Measurements from ENCODE around the gene SERPINI1.

Gene SERPINI1

DNA sequence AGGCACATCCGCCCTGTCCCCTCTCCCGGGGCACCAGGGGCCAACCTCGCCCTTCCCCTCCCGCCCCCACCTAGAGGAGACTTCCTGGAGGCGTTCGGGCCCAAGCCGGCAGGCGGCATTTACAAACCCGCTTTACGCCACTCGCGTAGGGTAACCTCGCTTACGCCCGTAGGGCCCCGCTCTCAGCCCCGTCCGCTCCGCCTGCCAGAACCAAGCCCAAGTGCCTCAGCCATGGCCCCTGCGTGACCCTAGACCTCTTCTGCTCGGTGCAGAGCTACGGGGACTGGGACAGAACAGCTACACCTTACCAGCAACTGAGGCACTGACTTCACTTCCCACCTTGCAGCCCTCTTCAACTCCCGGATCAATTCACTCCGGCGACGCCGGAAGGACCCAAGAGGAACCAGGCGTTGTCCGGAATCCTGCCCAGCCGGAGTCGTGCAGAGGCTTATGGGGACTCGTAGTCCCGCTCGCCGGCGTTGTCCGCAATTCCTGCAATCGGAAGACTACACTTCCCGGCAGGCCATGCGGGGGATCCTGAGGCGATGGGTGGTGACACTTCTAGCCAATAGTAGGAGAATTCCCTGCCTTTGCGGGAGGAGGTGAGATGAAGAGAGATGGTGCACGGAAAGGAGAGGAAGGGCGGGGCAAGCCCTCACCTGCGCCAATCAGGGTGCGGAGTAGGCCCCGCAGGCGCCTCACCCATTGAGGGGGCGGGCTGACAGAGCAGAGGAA is 856 bp upstream of the SERPINI1 start, which contains the start of gene PDCD10:
TSS of gene PDCD10 (minus strand) at position 395 of the 735 bp plus-strand sequence. CDS start 14,735 bp downstream, outside the sequence.
- peak; percentile 96 for DNase-seq

DNA sequence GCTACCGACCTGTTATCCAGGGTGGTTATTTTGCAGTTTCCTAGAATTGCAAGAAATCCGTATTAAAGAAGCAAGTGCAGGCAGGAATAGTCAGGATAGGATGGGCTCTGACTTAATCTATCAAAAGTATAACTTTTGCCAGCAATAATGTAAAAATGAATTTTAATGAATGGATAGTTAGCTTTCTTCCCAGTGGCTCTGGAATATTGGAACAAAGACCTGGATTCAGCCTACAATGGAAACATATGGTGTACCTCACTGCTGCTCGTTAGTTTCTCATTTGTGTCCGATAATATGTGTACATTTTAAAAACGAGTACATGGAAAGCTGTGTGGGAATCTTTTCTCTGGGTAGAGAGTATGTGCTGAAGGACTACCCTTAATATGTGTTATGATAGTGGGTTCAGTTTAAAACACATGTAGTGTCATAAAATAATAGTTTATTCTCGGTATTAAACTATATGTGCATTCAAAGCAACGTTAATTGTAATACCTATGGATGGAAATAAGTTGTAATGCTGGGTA is 805 bp downstream of the SERPINI1 start:
- no peak for DNase-seq

GRCh38 chr3:167736997-167737396 is 1.5 kb downstream of the SERPINI1 start:
- no peak for DNase-seq

GRCh38 chr3:167738037-167738436 is 2.5 kb downstream of the SERPINI1 start:
- DNase-seq = no peak

GRCh38 chr3:167739190-167739810 is 3.8 kb downstream of the SERPINI1 start:
- no peak for DNase-seq

GRCh38 chr3:167740961-167741587 is 5.6 kb downstream of the SERPINI1 start:
- DNase-seq = peak; percentile 33

- DNase-seq = no peak
Measured at GRCh38 chr3:167742338-167742737, 6.8 kb downstream of the SERPINI1 start.

DNA sequence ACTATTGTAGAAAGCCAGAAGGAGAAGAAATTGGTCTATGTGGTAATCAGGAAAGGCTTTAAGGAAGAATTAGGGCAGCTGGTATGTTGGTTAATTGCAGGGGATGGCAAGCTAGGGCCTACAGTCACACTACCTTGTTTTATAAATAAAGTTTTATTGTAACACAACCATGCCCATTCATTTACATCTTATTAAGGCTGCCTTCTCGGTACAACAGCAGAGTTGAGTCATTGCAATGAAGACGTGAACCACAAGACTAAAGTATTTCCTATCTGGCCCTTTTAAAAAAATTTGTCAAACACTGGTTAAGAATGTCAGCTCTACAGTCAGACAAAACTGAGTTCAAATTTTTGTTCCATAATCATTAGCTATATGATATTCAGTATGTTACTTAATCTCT is 8.3 kb downstream of the SERPINI1 start:
- no peak for DNase-seq

GRCh38 chr3:167749209-167749608 is 13.7 kb downstream of the SERPINI1 start:
- DNase-seq = no peak

DNA sequence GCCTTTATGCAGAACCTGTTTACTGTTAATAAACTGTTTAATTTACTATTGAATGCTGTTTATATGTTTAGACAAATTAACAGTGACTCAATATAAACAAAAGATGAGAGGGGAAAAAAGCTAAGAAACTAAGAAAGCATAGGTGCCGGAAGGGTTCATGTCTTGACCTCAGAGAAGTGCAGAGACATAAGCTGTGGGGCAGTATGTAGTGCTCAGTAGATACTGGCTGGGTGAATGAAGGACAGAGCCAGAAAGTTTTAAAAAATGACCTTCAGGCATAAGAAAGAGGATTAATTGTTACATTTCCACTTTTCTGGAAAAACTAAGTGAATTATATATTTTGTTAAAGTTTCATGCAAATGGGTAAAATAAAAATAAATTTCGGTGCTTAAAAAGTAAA is 14.2 kb downstream of the SERPINI1 start:
- DNase-seq = no peak

DNA sequence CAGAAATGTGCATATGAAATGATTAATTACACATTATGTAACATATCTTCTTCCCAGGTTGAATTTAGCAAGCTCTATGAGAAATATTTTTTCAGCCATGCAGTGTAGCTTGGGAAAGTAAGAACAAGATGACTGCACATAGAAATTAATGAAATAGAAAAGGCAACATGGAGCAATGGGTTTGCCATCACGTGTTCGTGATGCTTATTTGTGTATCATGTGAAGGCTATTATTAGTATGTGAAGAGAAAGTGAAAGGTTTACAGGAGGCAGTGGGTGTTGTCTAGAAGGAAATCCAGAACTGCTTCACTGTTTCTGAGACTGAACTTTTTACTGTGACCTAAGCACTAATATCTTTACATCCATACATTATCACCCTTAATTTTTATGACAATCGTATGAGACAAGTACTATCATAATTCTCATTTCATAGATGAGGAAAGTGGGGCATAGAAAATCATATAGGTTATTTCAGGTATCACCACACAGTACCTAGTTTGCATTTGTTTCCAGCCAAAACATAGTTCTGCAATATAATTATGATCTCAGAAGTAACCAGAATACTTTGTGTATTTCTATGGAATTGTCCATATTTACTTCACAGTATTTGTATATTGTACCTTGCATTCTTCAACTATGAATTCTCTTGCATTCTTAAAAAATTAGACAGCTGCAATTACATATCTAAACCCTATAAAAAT is 14.9 kb downstream of the SERPINI1 start:
- no peak for DNase-seq

GRCh38 chr3:167754049-167754448 is 18.5 kb downstream of the SERPINI1 start:
- no peak for DNase-seq

- no peak for DNase-seq
Measured at GRCh38 chr3:167761302-167761701, 25.8 kb downstream of the SERPINI1 start.

DNA sequence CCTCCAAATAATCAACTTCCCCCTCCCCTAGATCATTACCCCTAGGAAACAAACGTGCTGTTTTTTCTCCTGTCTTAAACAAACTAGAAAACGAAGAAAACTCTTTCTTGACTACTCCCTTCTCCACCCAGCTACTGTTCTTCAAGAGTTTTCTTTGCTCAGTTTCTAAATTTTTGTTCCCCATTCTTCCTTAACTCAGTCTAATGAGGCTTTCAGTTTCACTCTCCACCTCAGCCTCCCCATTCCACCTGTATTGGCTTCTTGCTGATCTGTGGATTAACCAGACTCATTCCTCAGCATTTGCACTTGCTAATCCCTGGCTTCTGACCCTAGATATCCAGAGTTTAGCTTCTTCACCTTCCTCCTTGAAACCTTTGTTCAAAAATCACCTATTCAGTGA is 26.8 kb downstream of the SERPINI1 start:
- no peak for DNase-seq

GRCh38 chr3:167772992-167773391 is 37.5 kb downstream of the SERPINI1 start:
- no peak for DNase-seq

- DNase-seq = no peak
Measured at GRCh38 chr3:167773584-167773983, 38.1 kb downstream of the SERPINI1 start.

GRCh38 chr3:167776066-167776685 is 40.7 kb downstream of the SERPINI1 start:
- DNase-seq = no peak

DNA sequence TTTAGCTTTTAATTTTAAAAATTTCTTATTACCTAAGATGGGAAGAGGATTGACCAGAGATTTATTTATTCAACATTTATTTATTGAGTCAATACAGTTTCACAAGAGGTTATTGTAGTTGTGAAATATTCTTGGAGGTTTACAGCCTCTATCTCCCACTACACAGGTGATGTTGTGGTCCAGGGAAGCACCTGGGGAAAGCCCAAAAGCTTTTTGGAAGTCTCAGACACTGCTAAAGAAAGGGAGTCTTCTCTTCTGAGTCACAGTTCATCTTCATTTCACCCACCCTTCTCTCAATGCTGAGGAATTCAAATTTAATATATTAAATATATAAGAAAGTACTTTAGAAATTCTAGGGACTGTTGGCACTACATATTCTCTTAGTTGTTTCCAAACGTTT is 41.8 kb downstream of the SERPINI1 start:
- DNase-seq = no peak

DNA sequence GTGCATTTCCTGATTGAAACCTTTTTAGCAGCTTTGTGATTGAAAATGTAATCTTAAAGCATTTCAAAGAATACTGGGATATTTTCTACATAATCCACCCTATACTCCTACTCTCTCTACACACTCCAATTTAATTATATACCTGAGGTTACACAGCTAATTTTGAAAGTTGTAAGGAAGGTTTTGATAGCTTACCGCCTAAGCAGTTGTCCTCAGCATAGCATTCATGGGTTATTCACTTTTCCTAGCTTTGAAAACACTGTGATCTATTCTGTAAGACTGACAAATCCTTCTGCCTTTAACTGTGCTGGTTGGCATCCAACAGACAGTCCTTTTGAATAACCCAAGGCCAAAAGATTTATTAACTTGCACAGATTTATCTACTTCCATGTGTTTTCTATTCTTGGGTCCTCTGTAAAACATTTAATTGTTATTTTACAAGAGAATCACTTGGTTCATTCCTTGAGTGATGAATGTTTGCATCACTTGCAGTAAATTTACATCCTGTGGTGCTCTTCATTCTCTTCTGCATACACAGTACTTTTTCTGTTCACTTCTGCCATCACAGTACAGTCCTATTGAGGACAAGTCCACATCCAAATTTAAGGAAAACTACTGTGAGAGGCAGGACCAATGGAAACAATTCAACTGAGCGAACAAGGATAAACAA is 44.8 kb downstream of the SERPINI1 start:
- DNase-seq = no peak

- no peak for DNase-seq
Measured at GRCh38 chr3:167783781-167784180, 48.3 kb downstream of the SERPINI1 start.

- DNase-seq = no peak
Measured at GRCh38 chr3:167785790-167786189, 50.3 kb downstream of the SERPINI1 start.

GRCh38 chr3:167787440-167787839 is 51.9 kb downstream of the SERPINI1 start:
- no peak for DNase-seq

Data from CD4-positive, alpha-beta T cell treated with Interleukin-6 for 4 hours (primary cell).